ENCODE measurements around the gene TRMT10B. TPM values are rescaled to one million over a fixed set of nuclear protein-coding genes. Genes with fewer than 3 reads are reported as not detected.

Gene TRMT10B
- total and polyA plus RNA-seq, 2 of the 13 experiments (the other 11 are each of a cell fraction or from before 2014, with no cell fraction given) = 3.1 to 3.9 TPM

- intact Hi-C loops (cut with micrococcal nuclease; ENCODE audit: unreplicated experiment) (no loop called here), in situ Hi-C loops (cut with HindIII; ENCODE audit: extremely low pct_ligation_motif_present, low pct_unique_long_range_greater_than_20kb) (no loop called here)
- Histone ChIP-seq H3K9ac (ENCODE audit: insufficient read depth, low read depth, low read length) (no peak overlapping the region), H3K27ac (ENCODE audit: extremely low read length, insufficient read depth, low read length) (no peak overlapping the region), H3K79me2 (ENCODE audit: insufficient read depth, low read length) (no peaks in the 10 kb centered on the region), H3K27me3 (ENCODE audit: control insufficient read depth in 1 of 2, insufficient read depth in 2 of 2, low read length in 2 of 2) (no peaks in the 10 kb centered on the region; a peak in 2 of 5 replicates), H3K4me3 (replicated peaks in 1 of 3; ENCODE audit: insufficient read depth in 1 of 3, low read depth in 2 of 3, low read length in 3 of 3) (no peak overlapping the region), H3K4me2 (ENCODE audit: low read depth, low read length) (no peak overlapping the region), H4K20me1 (ENCODE audit: insufficient read depth, low read length) (no peaks in the 10 kb centered on the region), H3K36me3 (replicated peaks in 1 of 2; ENCODE audit: control insufficient read depth in 1 of 2, insufficient read depth in 2 of 2, low read length in 2 of 2) (no peaks in the 10 kb centered on the region), H3K9me3 (ENCODE audit: low read length) (no peaks in the 10 kb centered on the region), H3K4me1 (ENCODE audit: insufficient read depth, low read length) (0 out of 2 replicates have a peak, but pooled peaks cover 6% of the 10 kb centered on the region), H2AFZ (ENCODE audit: low read length) (no peak overlapping the region)
- FAIRE-seq (no peak), DNase-seq (ENCODE audit: low spot score) (no peak), ATAC-seq (no peak)
- no peak for TF ChIP-seq ZSCAN9 (CRISPR knock-in tag; IDR thresholded peaks at IDR 0.05; ENCODE audit: borderline replicate concordance)
- no peak for TF ChIP-seq DNMT1 (CRISPR knock-in tag; IDR thresholded peaks at IDR 0.05)
- no peak for TF ChIP-seq KLF15 (CRISPR knock-in tag; IDR thresholded peaks at IDR 0.05; ENCODE audit: borderline replicate concordance)
- no peak for TF ChIP-seq ARHGAP35 (CRISPR knock-in tag; IDR thresholded peaks at IDR 0.05; ENCODE audit: borderline replicate concordance)
- TF ChIP-seq CAMTA2 (CRISPR knock-in tag; IDR thresholded peaks at IDR 0.05; ENCODE audit: borderline replicate concordance) = no peak
- no peak for TF ChIP-seq ATF3 (CRISPR knock-in tag; IDR thresholded peaks at IDR 0.05)
- no peak for TF ChIP-seq ZNF431 (CRISPR knock-in tag; IDR thresholded peaks at IDR 0.05; ENCODE audit: borderline replicate concordance, low read depth)
- TF ChIP-seq ZMAT5 (CRISPR knock-in tag; IDR thresholded peaks at IDR 0.05; ENCODE audit: borderline replicate concordance, low read depth) = no peak
- TF ChIP-seq NFATC3 (CRISPR knock-in tag; IDR thresholded peaks at IDR 0.05) = no peak
- TF ChIP-seq NCOA5 (CRISPR knock-in tag; IDR thresholded peaks at IDR 0.05) = no peak
- no peak for TF ChIP-seq ZNF513 (CRISPR knock-in tag; conservative IDR thresholded peaks at IDR 0.05)
- no peak for TF ChIP-seq TCF7 (IDR thresholded peaks at IDR 0.05; ENCODE audit: low read depth)
- no peak for TF ChIP-seq BATF2 (CRISPR knock-in tag; IDR thresholded peaks at IDR 0.05)
- TF ChIP-seq SP140L (CRISPR knock-in tag; IDR thresholded peaks at IDR 0.05; ENCODE audit: borderline replicate concordance) = no peak
- no TSS peak for BruUV-seq (replicated peaks)
- ChIA-PET CTCF (ENCODE audit: low intra/inter-chr PET ratio, low total read pairs) (no interaction called here), POLR2A (no interaction called here)
- 45% methylated on average over 2 of the region's 5 CpGs for WGBS (ENCODE audit: low lambda C conversion rate)
Measured at GRCh38 chr9:37715991-37716505, 37.6 kb upstream of the TRMT10B start.
